SK-N-MC (cell line): ENCODE measurements around the gene PPY.

Experiments
- EZH2 ChIP-seq: fragments of 200-600 bp; sonication (generic); IDR thresholded peaks from one replicate; pipeline ENCODE4 v1.6.1; 2017; ENCODE audit warnings: antibody characterized with exemption
- POLR2AphosphoS5 ChIP-seq: IDR thresholded peaks from 2 replicates; pipeline ENCODE4 v1.6.1; 2012; ENCODE audit warnings: mild to moderate bottlenecking, low read depth, low read length, borderline replicate concordance

DNA sequence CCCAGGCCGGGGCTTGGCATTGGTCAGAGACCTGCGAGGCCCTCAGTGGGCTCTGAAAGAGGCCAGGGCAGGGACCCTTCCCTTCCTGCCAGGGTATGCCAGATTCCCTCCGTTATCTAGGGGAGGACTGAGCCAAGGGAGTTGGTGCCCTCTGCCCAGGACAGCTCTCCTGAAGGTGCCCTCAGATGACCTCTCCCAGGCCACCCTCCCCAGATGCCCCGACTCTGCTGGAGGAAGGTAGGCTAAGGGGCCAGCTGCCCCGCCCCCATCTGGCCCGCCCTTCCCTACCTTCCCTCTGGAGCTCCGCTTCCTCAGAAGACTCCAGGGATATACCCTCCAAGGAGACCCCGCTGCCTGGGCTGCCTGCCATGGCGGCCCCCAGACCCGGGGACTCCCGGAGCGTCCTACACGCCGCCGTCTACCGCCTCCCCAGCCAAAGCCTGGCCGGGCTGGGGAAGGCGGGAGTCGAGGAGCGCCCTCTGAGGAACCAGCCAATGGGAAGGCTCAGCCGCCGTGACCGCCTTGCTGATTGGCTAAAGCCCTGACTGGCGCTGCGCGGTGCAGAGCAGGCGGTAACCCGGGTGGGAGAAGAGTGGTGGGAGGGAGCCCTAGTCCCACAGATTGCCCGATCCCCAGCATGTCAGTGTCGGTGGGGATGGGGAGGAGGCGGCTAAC lies 42.0 kb downstream of the PPY start:
- peak; percentile 47; the same call in 1 of the 2 replicates for TF ChIP-seq POLR2AphosphoS5
- no peak for TF ChIP-seq EZH2
